OCI-LY7 (cell line): ENCODE results near the gene FOXG1.

Experiments used
- EZH2phosphoT487 ChIP-seq: fragments of 200-600 bp; sonication (generic); IDR thresholded peaks from 2 replicates; pipeline ENCODE4 v1.6.1; 2018; ENCODE audit warnings: low read depth, borderline replicate concordance, mild to moderate bottlenecking, mixed run types, antibody characterized with exemption, low read length, moderate library complexity, mixed read lengths
- TF ChIP-seq, protein P1 (sequence below): fragments of 200-600 bp; sonication (generic); conservative IDR thresholded peaks from 2 replicates; pipeline ENCODE4 v1.5.1; 2014; ENCODE audit warnings: mild to moderate bottlenecking, antibody characterized with exemption, low read length, moderate library complexity, mixed read lengths

DNA sequence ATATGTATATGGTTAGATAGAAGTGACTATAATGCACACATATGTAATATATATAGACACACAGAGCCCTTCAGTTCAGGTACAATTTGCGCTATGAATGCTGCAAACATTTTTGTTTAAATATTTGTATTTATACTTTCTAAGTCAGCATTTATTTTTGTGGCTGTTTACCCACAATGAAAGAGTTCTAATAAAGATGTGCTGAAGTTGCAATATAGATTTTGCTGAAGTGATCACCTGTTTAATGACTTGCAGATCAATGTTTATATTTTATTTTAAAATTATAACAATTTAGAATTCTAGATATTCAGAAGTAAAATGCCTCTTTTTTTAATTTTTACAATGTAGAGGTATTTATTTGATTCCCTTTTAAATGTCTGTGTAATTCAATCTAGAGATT lies 3.5 kb downstream of the FOXG1 start:
- TF ChIP-seq, protein P1, sequence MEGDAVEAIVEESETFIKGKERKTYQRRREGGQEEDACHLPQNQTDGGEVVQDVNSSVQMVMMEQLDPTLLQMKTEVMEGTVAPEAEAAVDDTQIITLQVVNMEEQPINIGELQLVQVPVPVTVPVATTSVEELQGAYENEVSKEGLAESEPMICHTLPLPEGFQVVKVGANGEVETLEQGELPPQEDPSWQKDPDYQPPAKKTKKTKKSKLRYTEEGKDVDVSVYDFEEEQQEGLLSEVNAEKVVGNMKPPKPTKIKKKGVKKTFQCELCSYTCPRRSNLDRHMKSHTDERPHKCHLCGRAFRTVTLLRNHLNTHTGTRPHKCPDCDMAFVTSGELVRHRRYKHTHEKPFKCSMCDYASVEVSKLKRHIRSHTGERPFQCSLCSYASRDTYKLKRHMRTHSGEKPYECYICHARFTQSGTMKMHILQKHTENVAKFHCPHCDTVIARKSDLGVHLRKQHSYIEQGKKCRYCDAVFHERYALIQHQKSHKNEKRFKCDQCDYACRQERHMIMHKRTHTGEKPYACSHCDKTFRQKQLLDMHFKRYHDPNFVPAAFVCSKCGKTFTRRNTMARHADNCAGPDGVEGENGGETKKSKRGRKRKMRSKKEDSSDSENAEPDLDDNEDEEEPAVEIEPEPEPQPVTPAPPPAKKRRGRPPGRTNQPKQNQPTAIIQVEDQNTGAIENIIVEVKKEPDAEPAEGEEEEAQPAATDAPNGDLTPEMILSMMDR = no peak
- TF ChIP-seq EZH2phosphoT487 = no peak
